GM23338 (cell line): ENCODE results near the gene CDH20. TPM values are rescaled to one million over a fixed set of nuclear protein-coding genes. Genes with fewer than 3 reads are reported as not detected.

Experiments
- ATAC-seq: fragments of 200-7000 bp; cut with Tn5 transposase; 3 replicates; pipeline ENCODE4 v1.9.1; 2020
- DNase-seq: peaks from one replicate; pipeline ENCODE4 v3.0.0-alpha.2; 2015; ENCODE audit warnings: low spot score
- H2AFZ ChIP-seq: fragments of 200-600 bp; sonication (generic); 2 replicates; pipeline ENCODE4 v1.8.0; 2016; ENCODE audit warnings: antibody characterized with exemption, mild to moderate bottlenecking, moderate library complexity
- H3F3A ChIP-seq: fragments of 200-600 bp; sonication (generic); replicated peaks from 2 replicates; pipeline ENCODE4 v1.8.0; 2017; ENCODE audit warnings: antibody characterized with exemption, mixed run types, low read depth
- H3K27ac ChIP-seq: fragments of 200-600 bp; sonication (generic); 2 replicates; pipeline ENCODE4 v1.6.1; 2016; ENCODE audit warnings: low read depth
- H3K27me3 ChIP-seq: fragments of 200-600 bp; sonication (generic); 2 replicates; pipeline ENCODE4 v1.8.0; 2016; ENCODE audit warnings: mild to moderate bottlenecking, mixed run types, moderate library complexity; ENCODE audit not compliant: insufficient read depth
- H3K36me3 ChIP-seq: fragments of 200-600 bp; sonication (generic); 2 replicates; pipeline ENCODE4 v1.8.0; 2016; ENCODE audit warnings: mild to moderate bottlenecking; ENCODE audit not compliant: insufficient read depth
- H3K4me1 ChIP-seq: fragments of 200-600 bp; sonication (generic); 2 replicates; pipeline ENCODE4 v1.8.0; 2016; ENCODE audit warnings: mild to moderate bottlenecking, moderate library complexity; ENCODE audit not compliant: insufficient read depth
- H3K4me2 ChIP-seq: fragments of 200-600 bp; sonication (generic); 2 replicates; pipeline ENCODE4 v1.7.1; 2017; ENCODE audit warnings: mixed run types
- H3K4me3 ChIP-seq: fragments of 200-600 bp; sonication (generic); 2 replicates; pipeline ENCODE4 v1.6.1; 2016; ENCODE audit warnings: mixed run types
- H3K79me2 ChIP-seq: fragments of 200-600 bp; sonication (generic); replicated peaks from 2 replicates; pipeline ENCODE4 v1.8.0; 2017; ENCODE audit warnings: mild to moderate bottlenecking; ENCODE audit not compliant: insufficient read depth
- H3K9me2 ChIP-seq: fragments of 200-600 bp; sonication (generic); 2 replicates; pipeline ENCODE4 v1.8.0; 2017; ENCODE audit not compliant: insufficient read depth
- H4K20me1 ChIP-seq: fragments of 200-600 bp; sonication (generic); replicated peaks from 2 replicates; pipeline ENCODE4 v1.8.0; 2017; ENCODE audit warnings: mild to moderate bottlenecking; ENCODE audit not compliant: insufficient read depth
- H3K27ac Mint-ChIP-seq: 2 replicates; pipeline ENCODE4 v1.8.0; 2020; ENCODE audit warnings: inconsistent platforms, mild to moderate bottlenecking, moderate library complexity, mixed read lengths
- H3K27me3 Mint-ChIP-seq: 3 replicates; pipeline ENCODE4 v1.8.0; 2022; ENCODE audit warnings: low read depth, mild to moderate bottlenecking, moderate library complexity, mixed read lengths, inconsistent platforms; ENCODE audit not compliant: insufficient read depth, poor library complexity
- H3K36me3 Mint-ChIP-seq: 3 replicates; pipeline ENCODE4 v1.8.0; 2021; ENCODE audit warnings: low read depth, mild to moderate bottlenecking, inconsistent platforms, moderate library complexity, mixed read lengths
- H3K4me1 Mint-ChIP-seq: 3 replicates; pipeline ENCODE4 v1.8.0; 2020; ENCODE audit warnings: mild to moderate bottlenecking, inconsistent platforms, mixed read lengths
- H3K4me3 Mint-ChIP-seq: 3 replicates; pipeline ENCODE4 v1.8.0; 2021; ENCODE audit warnings: moderate library complexity, mild to moderate bottlenecking, inconsistent platforms, mixed read lengths
- H3K9me3 Mint-ChIP-seq: 3 replicates; pipeline ENCODE4 v1.8.0; 2020; ENCODE audit warnings: moderate library complexity, mild to moderate bottlenecking, inconsistent platforms, mixed read lengths
- CREB1 ChIP-seq: fragments of 250-450 bp; sonication (Bioruptor Pico); IDR thresholded peaks from 2 replicates; pipeline ENCODE4 v1.5.0; 2020; ENCODE audit warnings: low read depth, mild to moderate bottlenecking, moderate library complexity
- CTCF ChIP-seq, 2 experiments: fragments of 200-600 bp in 1 of 2; sonication (generic) in 1 of 2; conservative IDR thresholded peaks; 2 replicates each; pipeline versions ENCODE4 v1.5.1 to v1.6.1; 2016 to 2017; ENCODE audit warnings: antibody characterized with exemption in 2 of 2, low read depth in 2 of 2, mild to moderate bottlenecking in 2 of 2, moderate library complexity in 1 of 2
- ETS1 ChIP-seq: IDR thresholded peaks from 2 replicates; pipeline ENCODE4 v1.6.1; 2016; ENCODE audit warnings: antibody characterized with exemption
- EZH2 ChIP-seq: fragments of 200-600 bp; sonication (generic); IDR thresholded peaks from one replicate; pipeline ENCODE4 v1.8.0; 2017; ENCODE audit warnings: antibody characterized with exemption, mild to moderate bottlenecking, low read depth; ENCODE audit not compliant: unreplicated experiment
- EZH2phosphoT487 ChIP-seq: fragments of 200-600 bp; sonication (generic); IDR thresholded peaks from one replicate; pipeline ENCODE4 v1.8.1; 2018; ENCODE audit warnings: antibody characterized with exemption; ENCODE audit not compliant: unreplicated experiment
- JUNB ChIP-seq: IDR thresholded peaks from one replicate; pipeline ENCODE4 v1.6.1; 2016; ENCODE audit warnings: antibody characterized with exemption; ENCODE audit not compliant: unreplicated experiment
- NANOG ChIP-seq: IDR thresholded peaks from 2 replicates; pipeline ENCODE4 v1.6.1; 2016; ENCODE audit warnings: antibody characterized with exemption, borderline replicate concordance
- POLR2AphosphoS5 ChIP-seq: IDR thresholded peaks from 2 replicates; pipeline ENCODE4 v1.6.1; 2016; ENCODE audit warnings: antibody characterized with exemption, low read depth
- STAT1 ChIP-seq: IDR thresholded peaks from one replicate; pipeline ENCODE4 v1.6.1; 2016; ENCODE audit warnings: antibody characterized with exemption; ENCODE audit not compliant: unreplicated experiment
- ZNF114 ChIP-seq: fragments of 250-450 bp; sonication (Bioruptor Pico); IDR thresholded peaks from 2 replicates; pipeline ENCODE4 v1.5.0; 2020; ENCODE audit warnings: mild to moderate bottlenecking, moderate library complexity
- ZNF331 ChIP-seq: fragments of 250-450 bp; sonication (Bioruptor Pico); IDR thresholded peaks from 2 replicates; pipeline ENCODE4 v1.5.0; 2020; ENCODE audit warnings: low read depth, mild to moderate bottlenecking, moderate library complexity
- ZNF462 ChIP-seq: fragments of 250-450 bp; sonication (Bioruptor Pico); IDR thresholded peaks from 2 replicates; pipeline ENCODE4 v1.5.0; 2020; ENCODE audit warnings: mild to moderate bottlenecking, moderate library complexity
- polyA plus RNA-seq: library from polyadenylated mRNA; unstranded; fragments of >200 nt; fragmentation: Nextera tagmentation; extraction: Ambion mirVana; gene quantifications from 2 replicates; pipeline ENCODE4 v1.2.1, GENCODE V29; 2016
- total RNA-seq: library from RNA; depleted of rRNA; stranded (reverse); fragments of >200 nt; shearing (Covaris generic); gene quantifications from 2 replicates; pipeline ENCODE4 v1.2.3, GENCODE V29; 2014
- TF ChIP-seq, protein P1 (sequence below): IDR thresholded peaks from one replicate; pipeline ENCODE4 v1.6.1; 2018; ENCODE audit warnings: antibody characterized with exemption; ENCODE audit not compliant: unreplicated experiment

CDH20 gene
- total and polyA plus RNA-seq, 2 experiments from 2014 or later, result 1.0 TPM; not detected in 1

DNA sequence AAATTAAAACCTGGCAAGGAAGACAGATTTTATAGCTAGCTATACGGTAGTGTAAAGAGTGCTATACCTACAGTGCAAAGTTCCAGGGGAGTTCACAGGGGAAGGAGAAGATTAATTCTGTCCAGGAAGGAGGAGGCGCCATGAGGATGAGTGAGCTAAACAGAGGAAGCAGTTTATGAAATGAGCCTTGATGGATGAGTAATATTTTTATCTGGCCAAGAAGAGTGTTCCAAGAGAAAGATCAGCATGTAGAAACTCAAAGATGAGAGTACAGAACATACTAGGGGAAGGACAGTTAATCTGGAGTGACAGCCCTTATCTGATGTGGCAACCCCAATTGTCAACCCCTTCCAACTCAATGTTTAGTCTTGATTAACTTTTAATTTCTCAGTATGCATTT, 54.8 kb downstream of the CDH20 start:
- Histone ChIP-seq H3K4me2 (no peak overlapping the region), H3K27me3 (no peaks in the 10 kb centered on the region), H3K4me3 (no peak overlapping the region), H2AFZ (no peak overlapping the region), H3K36me3 (no peaks in the 10 kb centered on the region), H4K20me1 (no peaks in the 10 kb centered on the region), H3K27ac (no peak overlapping the region), H3F3A (no peaks in the 10 kb centered on the region), H3K79me2 (no peaks in the 10 kb centered on the region), H3K4me1 (no peaks in the 10 kb centered on the region), H3K9me2 (no peaks in the 10 kb centered on the region)
- ATAC-seq (no peak), DNase-seq (no peak)
- Mint-ChIP-seq H3K27me3 (no peaks in the 10 kb centered on the region), H3K36me3 (no peaks in the 10 kb centered on the region), H3K4me1 (no peaks in the 10 kb centered on the region), H3K9me3 (no peaks in the 10 kb centered on the region), H3K4me3 (no peak overlapping the region), H3K27ac (no peak overlapping the region)
- no peak for TF ChIP-seq NANOG
- no peak for TF ChIP-seq POLR2AphosphoS5
- no peak for TF ChIP-seq ZNF114
- no peak for TF ChIP-seq STAT1
- no peak for TF ChIP-seq ZNF331 (CRISPR knock-in tag)
- TF ChIP-seq ZNF462 (CRISPR knock-in tag), result no peak
- TF ChIP-seq EZH2, result no peak
- TF ChIP-seq EZH2phosphoT487, result no peak
- TF ChIP-seq JUNB, result no peak
- no peak for TF ChIP-seq CTCF (conservative IDR thresholded peaks at IDR 0.05; ENCODE audit: low read depth in 2 of 2)
- TF ChIP-seq ETS1, result no peak
- no peak for TF ChIP-seq CREB1 (CRISPR knock-in tag)
- TF ChIP-seq, protein P1, sequence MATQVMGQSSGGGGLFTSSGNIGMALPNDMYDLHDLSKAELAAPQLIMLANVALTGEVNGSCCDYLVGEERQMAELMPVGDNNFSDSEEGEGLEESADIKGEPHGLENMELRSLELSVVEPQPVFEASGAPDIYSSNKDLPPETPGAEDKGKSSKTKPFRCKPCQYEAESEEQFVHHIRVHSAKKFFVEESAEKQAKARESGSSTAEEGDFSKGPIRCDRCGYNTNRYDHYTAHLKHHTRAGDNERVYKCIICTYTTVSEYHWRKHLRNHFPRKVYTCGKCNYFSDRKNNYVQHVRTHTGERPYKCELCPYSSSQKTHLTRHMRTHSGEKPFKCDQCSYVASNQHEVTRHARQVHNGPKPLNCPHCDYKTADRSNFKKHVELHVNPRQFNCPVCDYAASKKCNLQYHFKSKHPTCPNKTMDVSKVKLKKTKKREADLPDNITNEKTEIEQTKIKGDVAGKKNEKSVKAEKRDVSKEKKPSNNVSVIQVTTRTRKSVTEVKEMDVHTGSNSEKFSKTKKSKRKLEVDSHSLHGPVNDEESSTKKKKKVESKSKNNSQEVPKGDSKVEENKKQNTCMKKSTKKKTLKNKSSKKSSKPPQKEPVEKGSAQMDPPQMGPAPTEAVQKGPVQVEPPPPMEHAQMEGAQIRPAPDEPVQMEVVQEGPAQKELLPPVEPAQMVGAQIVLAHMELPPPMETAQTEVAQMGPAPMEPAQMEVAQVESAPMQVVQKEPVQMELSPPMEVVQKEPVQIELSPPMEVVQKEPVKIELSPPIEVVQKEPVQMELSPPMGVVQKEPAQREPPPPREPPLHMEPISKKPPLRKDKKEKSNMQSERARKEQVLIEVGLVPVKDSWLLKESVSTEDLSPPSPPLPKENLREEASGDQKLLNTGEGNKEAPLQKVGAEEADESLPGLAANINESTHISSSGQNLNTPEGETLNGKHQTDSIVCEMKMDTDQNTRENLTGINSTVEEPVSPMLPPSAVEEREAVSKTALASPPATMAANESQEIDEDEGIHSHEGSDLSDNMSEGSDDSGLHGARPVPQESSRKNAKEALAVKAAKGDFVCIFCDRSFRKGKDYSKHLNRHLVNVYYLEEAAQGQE, result no peak
